GM12878 (cell line): ENCODE data around the gene WDR86. TPM values are rescaled to one million over a fixed set of nuclear protein-coding genes. Genes with fewer than 3 reads are reported as not detected.

Experiments used
- ATAC-seq: fragments of 200-7000 bp; cut with Tn5 transposase; 3 replicates; pipeline ENCODE4 v1.9.1; 2020; ENCODE audit warnings: mild to moderate bottlenecking, moderate library complexity
- BruUV-seq: library from RNA; stranded (reverse); fragments of 400-500 nt; replicated peaks from 2 replicates; lab custom pipeline; 2021; lab: Mats Ljungman, UMichigan
- CTCF ChIA-PET: fragments of 300-600 bp; sonication (Branson Sonifier 250); formaldehyde crosslinking; extraction: SDS; loops from one replicate; lab custom pipeline; 2021; ENCODE audit warnings: inconsistent platforms; lab: Yijun Ruan, JAX
- POLR2A ChIA-PET: fragments of 350-600 bp; formaldehyde crosslinking; extraction: SDS; loops from one replicate; lab custom pipeline; 2021; ENCODE audit warnings: inconsistent platforms; lab: Charles Lee
- RAD21 ChIA-PET: fragments of 300-600 bp; sonication (Branson Sonifier 250); formaldehyde crosslinking; loops from one replicate; lab custom pipeline; 2023; ENCODE audit warnings: antibody characterized with exemption; ENCODE audit not compliant: unreplicated experiment; lab: Charles Lee
- SMC1A ChIA-PET: fragments of 300-600 bp; sonication (Branson Sonifier 250); formaldehyde crosslinking; loops from one replicate; lab custom pipeline; 2023; ENCODE audit not compliant: unreplicated experiment, uncharacterized antibody; lab: Charles Lee
- DNase-seq: peaks from one replicate; pipeline ENCODE4 v3.0.0-alpha.2; 2011; ENCODE audit warnings: low read depth, low spot score
- FAIRE-seq: peaks from 3 replicates; lab custom pipeline; 2011; peaks lifted over from hg19 to GRCh38; lab: Jason Lieb, UNC
- H2AFZ ChIP-seq: 2 replicates; pipeline ENCODE4 v1.6.0; 2011; ENCODE audit warnings: low read depth, low read length, control low read depth; ENCODE audit not compliant: control insufficient read depth
- H3K27ac ChIP-seq: 2 replicates; pipeline ENCODE4 v1.5.1; 2011; ENCODE audit warnings: control low read depth; ENCODE audit not compliant: control insufficient read depth, insufficient read depth
- H3K27me3 ChIP-seq, 2 experiments: replicated peaks in 1 of 2; 2 replicates each; pipeline versions ENCODE4 v1.6.0 to v1.6.1; 2011; ENCODE audit warnings: low read length in 1 of 2; ENCODE audit not compliant: control insufficient read depth in 2 of 2, insufficient read depth in 2 of 2
- H3K36me3 ChIP-seq, 2 experiments: 2 replicates each; pipeline ENCODE4 v1.5.1; 2011; ENCODE audit warnings: low read length in 1 of 2; ENCODE audit not compliant: control insufficient read depth in 2 of 2, insufficient read depth in 2 of 2
- H3K4me1 ChIP-seq: 2 replicates; pipeline ENCODE4 v1.6.1; 2011; ENCODE audit warnings: mild to moderate bottlenecking, low read length, moderate library complexity, mixed read lengths; ENCODE audit not compliant: control insufficient read depth, insufficient read depth
- H3K4me2 ChIP-seq: 2 replicates; pipeline ENCODE4 v1.6.0; 2011; ENCODE audit warnings: control low read depth; ENCODE audit not compliant: control insufficient read depth, insufficient read depth
- H3K4me3 ChIP-seq: fragments of 200-600 bp; sonication (generic); 2 replicates; pipeline ENCODE4 v1.5.1; 2016
- H3K79me2 ChIP-seq: 2 replicates; pipeline ENCODE4 v1.6.0; 2011; ENCODE audit warnings: low read length; ENCODE audit not compliant: control insufficient read depth, insufficient read depth
- H3K9ac ChIP-seq: 2 replicates; pipeline ENCODE4 v1.8.0; 2011; ENCODE audit warnings: low read length, control low read depth, mixed read lengths; ENCODE audit not compliant: control insufficient read depth, insufficient read depth
- H3K9me3 ChIP-seq: replicated peaks from 3 replicates; pipeline ENCODE4 v1.5.1; 2011; ENCODE audit warnings: mild to moderate bottlenecking, low read length; ENCODE audit not compliant: control insufficient read depth, insufficient read depth
- H4K20me1 ChIP-seq: 2 replicates; pipeline ENCODE4 v1.6.0; 2011; ENCODE audit not compliant: control insufficient read depth, insufficient read depth
- CHD4 ChIP-seq: fragments of 200-600 bp; sonication (generic); IDR thresholded peaks from 2 replicates; pipeline ENCODE4 v1.6.1; 2016; ENCODE audit warnings: mild to moderate bottlenecking
- DPF2 ChIP-seq: fragments of 450-650 bp; IDR thresholded peaks from 2 replicates; pipeline ENCODE4 v1.6.1; 2017; ENCODE audit warnings: mild to moderate bottlenecking
- FOXK2 ChIP-seq: fragments of 450-650 bp; IDR thresholded peaks from 2 replicates; pipeline ENCODE4 v1.6.1; 2017; ENCODE audit warnings: mild to moderate bottlenecking, moderate library complexity
- GATAD2B ChIP-seq: fragments of 450-650 bp; conservative IDR thresholded peaks from 2 replicates; pipeline ENCODE4 v1.6.1; 2017; ENCODE audit warnings: low read depth, mild to moderate bottlenecking, moderate library complexity
- NR2C2 ChIP-seq: IDR thresholded peaks from 2 replicates; pipeline ENCODE4 v1.6.1; 2011; ENCODE audit warnings: borderline replicate concordance, low read depth; ENCODE audit not compliant: control insufficient read depth, insufficient read length
- PAX5 ChIP-seq: IDR thresholded peaks from 2 replicates; pipeline ENCODE4 v1.6.1; 2011; ENCODE audit warnings: low read depth, low read length, borderline replicate concordance
- POLR2AphosphoS5 ChIP-seq: IDR thresholded peaks from 2 replicates; pipeline ENCODE4 v1.6.1; 2011; ENCODE audit warnings: mild to moderate bottlenecking, low read length, inconsistent platforms
- SP1 ChIP-seq: IDR thresholded peaks from one replicate; pipeline ENCODE4 v1.6.1; 2011; ENCODE audit warnings: low read depth, low read length
- STAT3 ChIP-seq: IDR thresholded peaks from 2 replicates; pipeline ENCODE4 v1.6.1; 2011; ENCODE audit warnings: low read depth, low read length, improper control_type of control experiment
- SUZ12 ChIP-seq: fragments of 200-600 bp; sonication (generic); IDR thresholded peaks from one replicate; pipeline ENCODE4 v1.6.1; 2018; ENCODE audit warnings: antibody characterized with exemption, mild to moderate bottlenecking; ENCODE audit not compliant: unreplicated experiment
- ZNF207 ChIP-seq: fragments of 450-650 bp; IDR thresholded peaks from 2 replicates; pipeline ENCODE4 v1.6.1; 2014; ENCODE audit warnings: antibody characterized with exemption, mild to moderate bottlenecking, borderline replicate concordance
- WGBS: methylation state at CpG from one replicate; pipeline ENCODE4 v1.1.6; 2016; ENCODE audit warnings: low lambda C conversion rate; ENCODE audit not compliant: insufficient replicate concordance, insufficient coverage; ENCODE audit errors: missing lambda C conversion rate; 5-methylcytosine and 5-hydroxymethylcytosine counted together
- in situ Hi-C: fragments of 300-500 bp; cut with MboI; formaldehyde crosslinking; loops from 9 replicates; pipeline ENCODE4 v1.14.3; 2018; ENCODE audit warnings: mixed read lengths
- intact Hi-C: fragments of 100-400 bp; cut with micrococcal nuclease; formaldehyde crosslinking; loops from one replicate; pipeline ENCODE4 v1.14.2; 2022; ENCODE audit not compliant: unreplicated experiment
- polyA plus RNA-seq, 11 experiments: library from polyadenylated mRNA; depleted of rRNA in 4 of 11; unstranded in 6 of 11; stranded (reverse) in 5 of 11; fragments of >200 nt; fragmentation: Nextera tagmentation in 4 of 11; fragmentation: Illumina TruSeq in 1 of 11; extraction: Ambion mirVana in 4 of 11; extraction: Trizol in 1 of 11; gene quantifications; 1 replicate in 1 of 11; 2 replicates in 10 of 11; pipeline versions ENCODE4 v1.2.1 to v1.2.3, GENCODE V29; 2011 to 2016; ENCODE audit warnings: inconsistent platforms in 2 of 11, missing spikeins in 2 of 11, low read depth in 1 of 11
- total RNA-seq, 4 experiments: library from RNA; depleted of rRNA in 3 of 4; stranded (reverse); fragments of >200 nt in 3 of 4; fragmentation: Illumina TruSeq in 1 of 4; extraction: Trizol in 1 of 4; gene quantifications; 2 replicates each; pipeline versions ENCODE4 v1.2.1 to v1.2.3, GENCODE V29; 2013 to 2021
- TF ChIP-seq, protein P1 (sequence below): IDR thresholded peaks from 2 replicates; pipeline ENCODE4 v1.6.1; 2011; ENCODE audit warnings: borderline replicate concordance, low read depth, mild to moderate bottlenecking, moderate library complexity, low read length; ENCODE audit not compliant: insufficient read depth, poor library complexity, severe bottlenecking

WDR86 gene
- total and polyA plus RNA-seq, 10 of the 15 experiments (the other 5 are each of a cell fraction or from before 2014, with no cell fraction given), result 0.05 to 0.19 (median 0.15) TPM; not detected in 7

DNA sequence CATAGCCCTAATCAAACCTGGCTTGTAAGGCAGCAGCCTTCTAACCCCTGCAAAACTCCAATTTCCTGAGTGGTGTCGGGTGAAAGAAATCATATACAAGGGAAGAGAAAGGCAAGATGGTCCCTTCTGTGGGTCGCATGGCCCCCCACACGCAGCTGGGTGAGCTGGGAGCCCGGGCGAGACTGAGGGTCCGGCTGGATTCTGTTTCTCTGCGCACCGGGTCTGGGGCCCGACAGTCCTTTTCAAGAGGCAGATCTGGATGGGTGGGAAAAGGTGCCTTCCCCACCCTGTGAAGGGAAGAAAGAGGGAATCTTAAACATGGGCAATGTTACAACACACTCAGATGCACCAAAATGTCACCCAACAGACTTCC lies 18.5 kb downstream of the WDR86 start:
- Histone ChIP-seq H3K27me3 (no peaks in the 10 kb centered on the region; a peak in 1 of 4 replicates), H3K9ac (no peak overlapping the region), H4K20me1 (no peaks in the 10 kb centered on the region), H3K79me2 (no peaks in the 10 kb centered on the region), H3K27ac (no peak overlapping the region), H3K9me3 (no peaks in the 10 kb centered on the region), H2AFZ (no peak overlapping the region), H3K4me3 (no peak overlapping the region), H3K4me2 (no peak overlapping the region), H3K36me3 (no peaks in the 10 kb centered on the region), H3K4me1 (no peaks in the 10 kb centered on the region)
- ATAC-seq (no peak), DNase-seq (no peak), FAIRE-seq (no peak)
- ChIA-PET RAD21 (no interaction called here), CTCF (no interaction called here), SMC1A (no interaction called here), POLR2A (no interaction called here)
- no TSS peak for BruUV-seq
- intact Hi-C loops (no loop called here), in situ Hi-C loops (no loop called here)
- 25% methylated on average over 7 of the region's 9 CpGs for WGBS
- TF ChIP-seq NR2C2, result no peak
- no peak for TF ChIP-seq CHD4
- TF ChIP-seq, protein P1, sequence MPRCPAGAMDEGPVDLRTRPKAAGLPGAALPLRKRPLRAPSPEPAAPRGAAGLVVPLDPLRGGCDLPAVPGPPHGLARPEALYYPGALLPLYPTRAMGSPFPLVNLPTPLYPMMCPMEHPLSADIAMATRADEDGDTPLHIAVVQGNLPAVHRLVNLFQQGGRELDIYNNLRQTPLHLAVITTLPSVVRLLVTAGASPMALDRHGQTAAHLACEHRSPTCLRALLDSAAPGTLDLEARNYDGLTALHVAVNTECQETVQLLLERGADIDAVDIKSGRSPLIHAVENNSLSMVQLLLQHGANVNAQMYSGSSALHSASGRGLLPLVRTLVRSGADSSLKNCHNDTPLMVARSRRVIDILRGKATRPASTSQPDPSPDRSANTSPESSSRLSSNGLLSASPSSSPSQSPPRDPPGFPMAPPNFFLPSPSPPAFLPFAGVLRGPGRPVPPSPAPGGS, result no peak
- no peak for TF ChIP-seq ZNF207
- TF ChIP-seq STAT3, result no peak
- no peak for TF ChIP-seq GATAD2B
- no peak for TF ChIP-seq DPF2
- TF ChIP-seq PAX5, result no peak
- no peak for TF ChIP-seq SUZ12
- TF ChIP-seq FOXK2, result no peak
- no peak for TF ChIP-seq POLR2AphosphoS5
- no peak for TF ChIP-seq SP1
